ENCODE results near the gene TCIRG1.

DNA sequence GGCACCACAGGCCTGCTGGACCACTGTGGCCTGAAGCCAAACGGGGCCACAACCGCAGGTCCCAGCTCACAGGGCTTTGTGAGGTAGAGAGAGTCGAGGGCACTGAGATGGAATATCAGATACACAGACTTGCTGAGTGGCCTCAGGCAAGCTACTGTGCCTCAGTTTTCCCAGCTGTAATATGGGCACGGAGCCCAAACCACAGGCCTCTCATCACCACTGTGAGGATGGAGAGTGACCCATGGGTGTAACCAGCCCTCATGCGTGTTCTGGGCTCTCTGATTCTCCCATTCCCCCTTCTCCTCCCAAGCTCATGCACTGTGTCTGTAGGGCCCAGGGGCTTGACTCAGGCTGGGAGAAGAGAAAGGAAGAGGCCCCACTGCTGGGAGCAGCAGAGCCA, 39.1 kb upstream of the TCIRG1 start:
- TF ChIP-seq, protein P1, sequence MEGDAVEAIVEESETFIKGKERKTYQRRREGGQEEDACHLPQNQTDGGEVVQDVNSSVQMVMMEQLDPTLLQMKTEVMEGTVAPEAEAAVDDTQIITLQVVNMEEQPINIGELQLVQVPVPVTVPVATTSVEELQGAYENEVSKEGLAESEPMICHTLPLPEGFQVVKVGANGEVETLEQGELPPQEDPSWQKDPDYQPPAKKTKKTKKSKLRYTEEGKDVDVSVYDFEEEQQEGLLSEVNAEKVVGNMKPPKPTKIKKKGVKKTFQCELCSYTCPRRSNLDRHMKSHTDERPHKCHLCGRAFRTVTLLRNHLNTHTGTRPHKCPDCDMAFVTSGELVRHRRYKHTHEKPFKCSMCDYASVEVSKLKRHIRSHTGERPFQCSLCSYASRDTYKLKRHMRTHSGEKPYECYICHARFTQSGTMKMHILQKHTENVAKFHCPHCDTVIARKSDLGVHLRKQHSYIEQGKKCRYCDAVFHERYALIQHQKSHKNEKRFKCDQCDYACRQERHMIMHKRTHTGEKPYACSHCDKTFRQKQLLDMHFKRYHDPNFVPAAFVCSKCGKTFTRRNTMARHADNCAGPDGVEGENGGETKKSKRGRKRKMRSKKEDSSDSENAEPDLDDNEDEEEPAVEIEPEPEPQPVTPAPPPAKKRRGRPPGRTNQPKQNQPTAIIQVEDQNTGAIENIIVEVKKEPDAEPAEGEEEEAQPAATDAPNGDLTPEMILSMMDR (IDR thresholded peaks at IDR 0.05 in 4 of 5, conservative IDR thresholded peaks at IDR 0.05 in 1 of 5) = no peak
- no peak for TF ChIP-seq POLR2A (IDR thresholded peaks at IDR 0.05)
